Tibial nerve (tissue), 4 donors: ENCODE results near the gene HILPDA.

Experiments used
- CTCF ChIP-seq, 5 experiments: fragments of 200-600 bp in 3 of 5; fragments of 450-650 bp in 2 of 5; sonication (generic) in 3 of 5; IDR thresholded peaks; one replicate each; pipeline ENCODE4 v1.5.1; 2016 to 2019; ENCODE audit warnings: antibody characterized with exemption in 5 of 5, mild to moderate bottlenecking in 3 of 5, moderate library complexity in 2 of 5
- EP300 ChIP-seq, 2 donors: sonication (generic); formaldehyde crosslinking; IDR thresholded peaks; one replicate each; pipeline ENCODE4 v1.6.1; 2017; ENCODE audit warnings: antibody characterized with exemption in 2 of 2, mild to moderate bottlenecking in 1 of 2
- POLR2A ChIP-seq, 2 donors: fragments of 450-650 bp; IDR thresholded peaks; one replicate each; pipeline ENCODE4 v1.6.1; 2017; ENCODE audit warnings: antibody characterized with exemption in 2 of 2, mild to moderate bottlenecking in 2 of 2, moderate library complexity in 2 of 2

GRCh38 chr7:128458956-128459355 lies 3.3 kb downstream of the HILPDA start:
- no peak for TF ChIP-seq CTCF (IDR thresholded peaks at IDR 0.05)
- no peak for TF ChIP-seq POLR2A (IDR thresholded peaks at IDR 0.05)
- no peak for TF ChIP-seq EP300 (IDR thresholded peaks at IDR 0.05)
